Measurements from ENCODE around the gene ATP10B. TPM values are rescaled to one million over a fixed set of nuclear protein-coding genes. Genes with fewer than 3 reads are reported as not detected.

The ATP10B gene
- total and polyA plus RNA-seq, 2 of the 8 experiments (the other 6 are each of a cell fraction or from before 2014, with no cell fraction given), result 0.06 to 0.11 TPM

GRCh38 chr5:160524827-160525226 lies 327.2 kb downstream of the ATP10B start:
- no peak overlapping the region for H2BK12ac ChIP-seq (ENCODE audit: low read depth, low read length)
- H3K23ac ChIP-seq (ENCODE audit: insufficient read length), result no peak overlapping the region
- H3K36me3 ChIP-seq (ENCODE audit: control insufficient read depth in 2 of 4, insufficient read depth in 4 of 4, low read length in 3 of 4), result no peaks in the 10 kb centered on the region; a peak in 1 of 8 replicates
- ChIA-PET POLR2A (ENCODE audit: partially characterized antibody) (interaction anchor here (1.1 kb wide), 1 partner anchor 14 kb away, joined by 3 read pairs; no protein-coding TSS in a partner anchor), CTCF (ENCODE audit: partially characterized antibody) (interaction anchor here (1.0 to 4.6 kb wide), 3 partner anchors 86 to 263 kb away, joined by 3 to 24 read pairs (median 6); no protein-coding TSS in a partner anchor)
- no peaks in the 10 kb centered on the region for H3K27me3 ChIP-seq (replicated peaks in 1 of 4; ENCODE audit: control insufficient read depth in 3 of 4, extremely low read depth in 1 of 4, insufficient read depth in 3 of 4, low read length in 3 of 4)
- no peak overlapping the region for H4K91ac ChIP-seq (replicated peaks; ENCODE audit: insufficient read length, low read length)
- no peak overlapping the region for H4K5ac ChIP-seq (ENCODE audit: insufficient read length, low read depth, low read length)
- H3K4me3 ChIP-seq (ENCODE audit: extremely low read depth in 1 of 4, insufficient read depth in 2 of 4, low read depth in 3 of 4, low read length in 4 of 4), result no peak overlapping the region
- no peak overlapping the region for H2BK20ac ChIP-seq (ENCODE audit: low read length)
- H3K27ac ChIP-seq (ENCODE audit: low read depth, low read length), result no peak overlapping the region
- no peaks in the 10 kb centered on the region for H3K79me1 ChIP-seq (ENCODE audit: low read depth, low read length)
- H3K79me2 ChIP-seq (ENCODE audit: control insufficient read depth in 1 of 2, insufficient read depth in 2 of 2, low read length in 2 of 2), result no peaks in the 10 kb centered on the region
- no peak overlapping the region for H2AK5ac ChIP-seq (ENCODE audit: low read depth, low read length)
- no peak overlapping the region for H3K18ac ChIP-seq (ENCODE audit: extremely low read depth, low read length)
- H3K4me1 ChIP-seq (replicated peaks in 1 of 4; ENCODE audit: control insufficient read depth in 3 of 4, insufficient read depth in 4 of 4, low read length in 3 of 4), result no peaks in the 10 kb centered on the region
- no peak overlapping the region for H2BK15ac ChIP-seq (ENCODE audit: low read length)
- FAIRE-seq (peak; percentile 13), DNase-seq (ENCODE audit: low read depth in 1 of 2, low spot score in 2 of 2) (no peak)
- no peak overlapping the region for H3K4me2 ChIP-seq (ENCODE audit: insufficient read depth in 1 of 2, low read depth in 2 of 2, low read length in 2 of 2)
- H3K56ac ChIP-seq (replicated peaks; ENCODE audit: insufficient read length, low read depth, low read length), result no peak overlapping the region
- H2BK5ac ChIP-seq (ENCODE audit: low read depth, low read length), result no peak overlapping the region
- H3K9me3 ChIP-seq (ENCODE audit: insufficient read depth in 2 of 2, low read depth in 1 of 2, low read length in 1 of 2), result no peaks in the 10 kb centered on the region
- TF ChIP-seq ATF3 (IDR thresholded peaks at IDR 0.05; ENCODE audit: insufficient read depth, low read depth, low read length) (no peak), SRF (IDR thresholded peaks at IDR 0.05; ENCODE audit: low read depth, low read length) (peak; percentile 30; the same call in 1 of the 2 replicates)
- H4K20me1 ChIP-seq (replicated peaks in 1 of 2; ENCODE audit: control insufficient read depth in 1 of 2, insufficient read depth in 2 of 2, low read length in 2 of 2), result no peaks in the 10 kb centered on the region
- no peaks in the 10 kb centered on the region for H3K23me2 ChIP-seq (ENCODE audit: low read depth, low read length)
- H4K8ac ChIP-seq (ENCODE audit: extremely low read depth, insufficient read depth, low read length), result no peak overlapping the region
- H3K14ac ChIP-seq (ENCODE audit: insufficient read length), result no peak overlapping the region
- H3K9ac ChIP-seq (replicated peaks in 1 of 4; ENCODE audit: extremely low read depth in 1 of 4, low read depth in 3 of 4, low read length in 3 of 4), result no peak overlapping the region
- H2BK120ac ChIP-seq (replicated peaks; ENCODE audit: low read depth, low read length), result no peak overlapping the region
- 77% methylated on average over 1 of the region's 1 CpG; no CpG with 5 or more reads in 1 of the 2 experiments for WGBS, 2 experiments (ENCODE audit: extremely low coverage in 1 of 2, insufficient coverage in 1 of 2, insufficient read length in 1 of 2, insufficient replicate concordance in 2 of 2, low coverage in 1 of 2, low lambda C conversion rate in 2 of 2, missing lambda C conversion rate in 1 of 2)
- no peak overlapping the region for H2AFZ ChIP-seq (ENCODE audit: low read length)
- no peak overlapping the region for H3K4ac ChIP-seq (replicated peaks; ENCODE audit: insufficient read length, low read depth, low read length)

Measured in H1 (cell line).